HCT116 (cell line): Measurements from ENCODE around the gene IFT122.

Experiments
- CTCF ChIP-seq, 3 experiments: fragments of 200-600 bp in 1 of 3; sonication (generic) in 1 of 3; IDR thresholded peaks in 2 of 3; conservative IDR thresholded peaks in 1 of 3; 2 replicates each; pipeline ENCODE4 v1.5.1; 2012 to 2017; ENCODE audit warnings: low read depth in 2 of 3, low read length in 2 of 3, antibody characterized with exemption in 1 of 3, borderline replicate concordance in 1 of 3, control low read depth in 1 of 3, mild to moderate bottlenecking in 1 of 3, mixed read lengths in 1 of 3, mixed run types in 1 of 3, moderate library complexity in 1 of 3; ENCODE audit not compliant: insufficient read depth in 1 of 3
- EZH2 ChIP-seq: fragments of 200-600 bp; sonication (generic); IDR thresholded peaks from 2 replicates; pipeline ENCODE4 v1.6.1; 2017; ENCODE audit warnings: antibody characterized with exemption, mixed run types
- EZH2phosphoT487 ChIP-seq: fragments of 200-600 bp; IDR thresholded peaks from 2 replicates; pipeline ENCODE4 v1.6.1; 2018; ENCODE audit warnings: antibody characterized with exemption, borderline replicate concordance
- POLR2A ChIP-seq: IDR thresholded peaks from 2 replicates; pipeline ENCODE4 v1.7.0; 2011; ENCODE audit warnings: borderline replicate concordance; ENCODE audit not compliant: insufficient read depth, insufficient read length; ENCODE audit errors: extremely low read depth
- POLR2AphosphoS5 ChIP-seq: IDR thresholded peaks from 2 replicates; pipeline ENCODE4 v1.6.1; 2011; ENCODE audit warnings: mild to moderate bottlenecking, low read depth, low read length, moderate library complexity
- TCF7L2 ChIP-seq: IDR thresholded peaks from 2 replicates; pipeline ENCODE4 v1.7.0; 2011; ENCODE audit warnings: borderline replicate concordance, inconsistent platforms; ENCODE audit not compliant: insufficient read depth, insufficient read length; ENCODE audit errors: extremely low read depth
- ZNF274 ChIP-seq: fragments of 200-500 bp; sonication (Bioruptor generic); IDR thresholded peaks from 2 replicates; pipeline ENCODE4 v1.6.1; 2014; ENCODE audit warnings: mild to moderate bottlenecking, low read depth, low read length, inconsistent platforms

GRCh38 chr3:129403450-129403849, 36.6 kb upstream of the IFT122 start:
- no peak for TF ChIP-seq CTCF (IDR thresholded peaks at IDR 0.05 in 2 of 3, conservative IDR thresholded peaks at IDR 0.05 in 1 of 3; ENCODE audit: borderline replicate concordance in 1 of 3, insufficient read depth in 1 of 3, low read depth in 2 of 3, low read length in 2 of 3)
- TF ChIP-seq POLR2AphosphoS5: no peak
- TF ChIP-seq ZNF274: no peak
- TF ChIP-seq EZH2: no peak
- no peak for TF ChIP-seq POLR2A
- TF ChIP-seq TCF7L2: no peak
- no peak for TF ChIP-seq EZH2phosphoT487
